ENCODE data around the gene CHIT1. TPM values are rescaled to one million over a fixed set of nuclear protein-coding genes. Genes with fewer than 3 reads are reported as not detected.

Gene CHIT1
- total and polyA plus RNA-seq, 8 donors = 0.05 to 0.18 TPM; not detected in 6

DNA sequence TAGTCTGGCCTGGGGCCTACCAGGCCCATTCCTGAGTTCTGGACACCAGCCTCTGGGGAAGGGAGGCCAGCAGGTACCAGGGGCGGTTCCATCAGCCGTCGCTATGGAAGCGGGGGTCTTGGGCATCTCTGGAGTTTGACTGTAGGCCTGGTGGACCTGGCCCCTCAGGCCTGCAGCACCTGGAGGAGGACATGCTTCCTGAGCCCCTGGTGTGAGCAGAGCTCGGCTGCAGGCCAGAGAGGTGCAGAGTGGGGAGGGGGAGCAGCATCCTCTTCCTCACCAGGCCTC, 61.6 kb downstream of the CHIT1 start:
- Histone ChIP-seq H3K4me1 (peaks cover 0 to 9% (median 0%) of the 10 kb centered on the region in 4 donors), H3K9me3 (no peaks in the 10 kb centered on the region), H3K27ac (no peak overlapping the region), H3K4me3 (no peak overlapping the region), H3K27me3 (no peaks in the 10 kb centered on the region), H3K36me3 (no peaks in the 10 kb centered on the region)
- DNase-seq = no peak
- WGBS, 5 donors = 85 to 99% (median 89%) methylated on average over 5 of the region's 5 CpGs
- TF ChIP-seq POLR2A (IDR thresholded peaks at IDR 0.05) = no peak
- TF ChIP-seq, protein P1, sequence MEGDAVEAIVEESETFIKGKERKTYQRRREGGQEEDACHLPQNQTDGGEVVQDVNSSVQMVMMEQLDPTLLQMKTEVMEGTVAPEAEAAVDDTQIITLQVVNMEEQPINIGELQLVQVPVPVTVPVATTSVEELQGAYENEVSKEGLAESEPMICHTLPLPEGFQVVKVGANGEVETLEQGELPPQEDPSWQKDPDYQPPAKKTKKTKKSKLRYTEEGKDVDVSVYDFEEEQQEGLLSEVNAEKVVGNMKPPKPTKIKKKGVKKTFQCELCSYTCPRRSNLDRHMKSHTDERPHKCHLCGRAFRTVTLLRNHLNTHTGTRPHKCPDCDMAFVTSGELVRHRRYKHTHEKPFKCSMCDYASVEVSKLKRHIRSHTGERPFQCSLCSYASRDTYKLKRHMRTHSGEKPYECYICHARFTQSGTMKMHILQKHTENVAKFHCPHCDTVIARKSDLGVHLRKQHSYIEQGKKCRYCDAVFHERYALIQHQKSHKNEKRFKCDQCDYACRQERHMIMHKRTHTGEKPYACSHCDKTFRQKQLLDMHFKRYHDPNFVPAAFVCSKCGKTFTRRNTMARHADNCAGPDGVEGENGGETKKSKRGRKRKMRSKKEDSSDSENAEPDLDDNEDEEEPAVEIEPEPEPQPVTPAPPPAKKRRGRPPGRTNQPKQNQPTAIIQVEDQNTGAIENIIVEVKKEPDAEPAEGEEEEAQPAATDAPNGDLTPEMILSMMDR (IDR thresholded peaks at IDR 0.05) = no peak
- no peak for TF ChIP-seq EP300 (IDR thresholded peaks at IDR 0.05)
- intact Hi-C loops (cut with DNase I; ENCODE audit: low total_unique reads) = no loop called here

DNA sequence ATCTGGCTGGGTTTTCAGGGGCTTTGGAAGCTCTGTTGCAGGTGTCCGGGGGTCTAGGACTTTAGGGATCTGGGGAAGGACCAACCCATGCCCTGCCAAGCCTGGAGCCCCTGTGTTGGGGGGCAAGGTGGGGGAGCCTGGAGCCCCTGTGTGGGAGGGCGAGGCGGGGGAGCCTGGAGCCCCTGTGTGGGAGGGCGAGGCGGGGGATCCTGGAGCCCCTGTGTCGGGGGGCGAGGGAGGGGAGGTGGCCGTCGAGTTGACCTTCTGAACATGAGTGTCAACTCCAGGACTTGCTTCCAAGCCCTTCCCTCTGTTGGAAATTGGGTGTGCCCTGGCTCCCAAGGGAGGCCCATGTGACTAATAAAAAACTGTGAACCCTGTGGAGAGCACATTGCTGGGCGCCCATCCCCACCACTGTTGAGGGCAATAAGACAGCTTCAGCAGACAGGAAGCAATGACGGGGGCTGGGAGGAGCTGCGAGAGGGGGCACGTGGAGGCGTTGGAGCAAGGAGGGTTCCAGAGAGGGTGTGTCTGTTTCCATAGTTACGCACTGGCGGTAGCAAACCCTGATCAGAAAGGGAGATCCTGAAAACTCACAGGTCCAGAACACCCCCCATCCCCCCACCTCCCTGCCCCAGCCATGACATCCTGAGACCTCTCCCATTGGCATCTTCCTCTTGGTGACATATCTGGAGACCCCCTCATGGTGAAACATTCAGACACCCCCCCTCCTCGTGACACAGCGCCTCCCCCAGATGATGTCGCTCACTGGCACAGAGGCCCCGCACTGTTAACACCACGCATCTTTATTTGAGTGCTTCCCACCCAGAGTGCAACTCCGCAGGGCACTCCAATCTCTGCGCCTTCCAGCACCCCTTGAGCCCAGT, 62.2 kb downstream of the CHIT1 start:
- intact Hi-C loops (cut with DNase I; ENCODE audit: low total_unique reads) = no loop called here
- Histone ChIP-seq H3K4me1 (peaks cover 0 to 9% (median 0%) of the 10 kb centered on the region in 4 donors), H3K27me3 (peaks cover 0 to 5% (median 0%) of the 10 kb centered on the region in 3 donors), H3K4me3 (no peak overlapping the region), H3K9me3 (no peaks in the 10 kb centered on the region), H3K27ac (no peak overlapping the region), H3K36me3 (no peaks in the 10 kb centered on the region)
- WGBS, 5 donors = 73 to 84% (median 76%) methylated on average over 21 to 23 of the region's 23 CpGs
- TF ChIP-seq EP300 (IDR thresholded peaks at IDR 0.05) (no peak), POLR2A (IDR thresholded peaks at IDR 0.05) (no peak), POLR2AphosphoS5 (IDR thresholded peaks at IDR 0.05) (no peak)
- TF ChIP-seq, protein P1 (IDR thresholded peaks at IDR 0.05) = no peak
- DNase-seq = peak in 1 of 2 donors; percentile 44

DNA sequence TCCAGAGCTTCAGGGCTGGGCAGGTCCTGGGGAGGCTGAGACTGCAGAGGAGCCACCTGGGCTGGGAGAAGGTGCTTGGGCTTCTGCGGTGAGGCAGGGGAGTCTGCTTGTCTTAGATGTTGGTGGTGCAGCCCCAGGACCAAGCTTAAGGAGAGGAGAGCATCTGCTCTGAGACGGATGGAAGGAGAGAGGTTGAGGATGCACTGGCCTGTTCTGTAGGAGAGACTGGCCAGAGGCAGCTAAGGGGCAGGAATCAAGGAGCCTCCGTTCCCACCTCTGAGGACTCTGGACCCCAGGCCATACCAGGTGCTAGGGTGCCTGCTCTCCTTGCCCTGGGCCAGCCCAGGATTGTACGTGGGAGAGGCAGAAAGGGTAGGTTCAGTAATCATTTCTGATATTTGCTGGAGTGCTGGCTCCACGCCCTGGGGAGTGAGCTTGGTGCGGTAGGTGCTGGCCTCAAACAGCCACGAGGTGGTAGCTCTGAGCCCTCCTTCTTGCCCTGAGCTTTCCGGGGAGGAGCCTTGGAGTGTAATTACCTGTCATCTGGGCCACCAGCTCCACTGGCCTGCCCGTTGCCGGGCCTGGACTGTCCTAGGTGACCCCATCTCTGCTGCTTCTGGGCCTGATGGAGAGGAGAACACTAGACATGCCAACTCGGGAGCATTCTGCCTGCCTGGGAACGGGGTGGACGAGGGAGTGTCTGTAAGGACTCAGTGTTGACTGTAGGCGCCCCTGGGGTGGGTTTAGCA, 63.1 kb downstream of the CHIT1 start:
- no peak for TF ChIP-seq EP300 (IDR thresholded peaks at IDR 0.05)
- TF ChIP-seq POLR2A (IDR thresholded peaks at IDR 0.05) = no peak
- TF ChIP-seq, protein P1 (IDR thresholded peaks at IDR 0.05) = peak in 1 of 7 experiments; percentile 16
- intact Hi-C loops (cut with DNase I; ENCODE audit: low total_unique reads) = no loop called here
- no peak overlapping the region for H3K4me3 ChIP-seq
- no peaks in the 10 kb centered on the region for H3K9me3 ChIP-seq
- peak; percentile 68 to 77 for DNase-seq
- H3K4me1 ChIP-seq = peaks cover 0 to 9% (median 0%) of the 10 kb centered on the region in 4 donors
- 43 to 63% (median 49%) methylated on average over 12 to 14 of the region's 14 CpGs for WGBS, 5 donors
- H3K27me3 ChIP-seq = peaks cover 0 to 12% (median 0%) of the 10 kb centered on the region in 3 donors
- no peaks in the 10 kb centered on the region for H3K36me3 ChIP-seq
- H3K27ac ChIP-seq = no peak overlapping the region

Other genes starting within 250 kb of the CHIT1 start
- 100 to 1,000 TPM in 2 of 5 donors, 10 to 100 TPM in 3; 33.3 to 177 (median 77.2) TPM for gene TMEM183A, start 222.3 kb downstream of the CHIT1 start, total RNA-seq
- 10 to 100 TPM; 36.0 to 60.5 (median 52.1) TPM for gene TMEM183A, start 222.3 kb downstream of the CHIT1 start, polyA plus RNA-seq
- gene PPFIA4, start 203.2 kb downstream of the CHIT1 start, total RNA-seq = 1 to 10 TPM in 2 of 5 donors, under 1 TPM in 2, not detected in 1; 0.29 to 2.2 (median 1.2) TPM
- gene PPFIA4, start 203.2 kb downstream of the CHIT1 start, polyA plus RNA-seq = under 1 TPM; 0.31 to 0.95 (median 0.37) TPM
- gene MYOG, start 143.7 kb downstream of the CHIT1 start, total RNA-seq = not detected
- not detected for gene MYOG, start 143.7 kb downstream of the CHIT1 start, polyA plus RNA-seq
- gene ADORA1, start 101.9 kb downstream of the CHIT1 start, total RNA-seq = 1 to 10 TPM in 2 of 5 donors, under 1 TPM in 1, not detected in 2; 0.18 to 3.1 (median 1.2) TPM
- 1 to 10 TPM in 2 of 3 donors, under 1 TPM in 1; 0.30 to 4.2 (median 3.7) TPM for gene ADORA1, start 101.9 kb downstream of the CHIT1 start, polyA plus RNA-seq
- gene MYBPH, start 53.8 kb downstream of the CHIT1 start, total RNA-seq = not detected
- under 1 TPM in 2 of 3 donors, not detected in 1; 0.05 to 0.19 TPM for gene MYBPH, start 53.8 kb downstream of the CHIT1 start, polyA plus RNA-seq
- gene CHI3L1, start 43.0 kb downstream of the CHIT1 start, total RNA-seq = 1 to 10 TPM in 2 of 5 donors, not detected in 3; 1.1 to 3.9 TPM
- 10 to 100 TPM in 1 of 3 donors, 1 to 10 TPM in 2; 2.0 to 28.1 (median 6.0) TPM for gene CHI3L1, start 43.0 kb downstream of the CHIT1 start, polyA plus RNA-seq
- gene BTG2, start 75.8 kb upstream of the CHIT1 start, total RNA-seq = 100 to 1,000 TPM in 3 of 5 donors, 10 to 100 TPM in 2; 80.2 to 231 (median 113) TPM
- gene BTG2, start 75.8 kb upstream of the CHIT1 start, polyA plus RNA-seq = 10 to 100 TPM; 46.4 to 78.9 (median 58.6) TPM
- gene FMOD, start 121.4 kb upstream of the CHIT1 start, total RNA-seq = 100 to 1,000 TPM in 1 of 5 donors, 10 to 100 TPM in 4; 14.7 to 422 (median 54.9) TPM
- gene FMOD, start 121.4 kb upstream of the CHIT1 start, polyA plus RNA-seq = 10 to 100 TPM; 30.1 to 39.7 (median 35.6) TPM
- gene PRELP, start 246.1 kb upstream of the CHIT1 start, total RNA-seq = 10 to 100 TPM in 3 of 5 donors, 1 to 10 TPM in 2; 1.1 to 29.8 (median 10.7) TPM
- gene PRELP, start 246.1 kb upstream of the CHIT1 start, polyA plus RNA-seq = 10 to 100 TPM in 1 of 3 donors, 1 to 10 TPM in 2; 2.2 to 29.5 (median 3.2) TPM